NB4 (cell line): ENCODE data around the gene SLC16A3.

Source experiments
- DNase-seq: peaks from one replicate; pipeline ENCODE4 v3.0.0; 2010; ENCODE audit warnings: low read depth
- H3K4me3 ChIP-seq: one replicate; pipeline ENCODE4 v1.5.1; 2011; ENCODE audit warnings: mild to moderate bottlenecking, low read depth, low read length, moderate library complexity
- CTCF ChIP-seq: IDR thresholded peaks from one replicate; pipeline ENCODE4 v1.5.1; 2012; ENCODE audit warnings: low read depth, low read length
- MAX ChIP-seq: IDR thresholded peaks from 2 replicates; pipeline ENCODE4 v1.6.1; 2011; ENCODE audit warnings: low read depth, low read length
- MYC ChIP-seq: IDR thresholded peaks from 2 replicates; pipeline ENCODE4 v1.6.1; 2011; ENCODE audit warnings: low read depth, low read length
- POLR2A ChIP-seq: IDR thresholded peaks from 2 replicates; pipeline ENCODE4 v1.6.1; 2011; ENCODE audit warnings: mild to moderate bottlenecking; ENCODE audit not compliant: insufficient read length; ENCODE audit errors: extremely low read depth

The SLC16A3 gene

GRCh38 chr17:82272495-82273326, 43.9 kb downstream of the SLC16A3 start:
- TF ChIP-seq MYC (no peak), CTCF (no peak), POLR2A (no peak), MAX (peak; percentile 26; the same call in 1 of the 2 replicates)
- H3K4me3 ChIP-seq = peak overlapping the region; percentile 62
- DNase-seq = peak; percentile 54

- TF ChIP-seq CTCF (no peak), MAX (0 out of 2 replicates have a peak, but pooled peaks have one; percentile 6), POLR2A (peak; percentile 47), MYC (peak; percentile 40; the same call in 1 of the 2 replicates)
- DNase-seq = peak; percentile 86
Observed at GRCh38 chr17:82273327-82274133, 44.7 kb downstream of the SLC16A3 start, which contains the start of gene CSNK1D. Gene CSNK1D, minus strand, starts transcription at chr17:82273700. Its CDS starts 319 bp downstream, at chr17:82273381.

GRCh38 chr17:82274134-82275020, 45.5 kb downstream of the SLC16A3 start:
- DNase-seq = no peak
- no peak overlapping the region for H3K4me3 ChIP-seq
- TF ChIP-seq POLR2A (no peak), MYC (no peak), CTCF (no peak)

More at GRCh38 chr17:82273327-82274133, 44.7 kb downstream of the SLC16A3 start, which contains the start of gene CSNK1D:
- peak within 1 kb of the TSS; percentile 62 for H3K4me3 ChIP-seq

- no peak for DNase-seq
- no peak overlapping the region for H3K4me3 ChIP-seq
Observed at GRCh38 chr17:82275326-82275725, 46.5 kb downstream of the SLC16A3 start.

More at GRCh38 chr17:82275326-82275725, 46.5 kb downstream of the SLC16A3 start:
- TF ChIP-seq MAX = no peak
- no peak for TF ChIP-seq POLR2A
- no peak for TF ChIP-seq MYC
- TF ChIP-seq CTCF = no peak
